ENCODE data around the gene EHD4. TPM values are rescaled to one million over a fixed set of nuclear protein-coding genes. Genes with fewer than 3 reads are reported as not detected.

EHD4 gene
- total and polyA plus RNA-seq, 2 donors (not counting 3 experiments of a cell fraction or from before 2014, with no cell fraction given) = 96.7 to 128 TPM

- dilution Hi-C loops (cut with MboI; ENCODE audit: extremely low pct_ligation_motif_present, low sequenced_read_pairs) (no loop called here), intact Hi-C loops (cut with micrococcal nuclease) (no loop called here)
- no peak for FAIRE-seq
- H3K4me2 ChIP-seq (ENCODE audit: insufficient read depth, low read length) = no peak overlapping the region
- H3K4me3 ChIP-seq (replicated peaks in 1 of 3; ENCODE audit: insufficient read depth in 1 of 3, low read depth in 1 of 3, low read length in 3 of 3) = no peak overlapping the region
- no peak overlapping the region for H2AFZ ChIP-seq (ENCODE audit: low read depth, low read length)
- peaks cover 11 to 29% of the 10 kb centered on the region in 2 experiments for H3K36me3 ChIP-seq (ENCODE audit: control insufficient read depth in 2 of 2, extremely low read depth in 1 of 2, insufficient read depth in 2 of 2, low read length in 2 of 2)
- H3K9me1 ChIP-seq (replicated peaks; ENCODE audit: control insufficient read depth, extremely low read depth, insufficient read depth, low read length) = no peaks in the 10 kb centered on the region
- CTCF ChIA-PET = no interaction called here
- H3K27me3 ChIP-seq (ENCODE audit: control insufficient read depth in 2 of 2, insufficient read depth in 2 of 2, low read length in 2 of 2) = no peaks in the 10 kb centered on the region
- peaks cover 16% of the 10 kb centered on the region for H3K4me1 ChIP-seq (ENCODE audit: control insufficient read depth, extremely low read depth, insufficient read depth, low read length)
- no peak for DNase-seq (ENCODE audit: low read depth, low spot score)
- H3K9me3 ChIP-seq (replicated peaks; ENCODE audit: control insufficient read depth, insufficient read depth, low read length) = no peaks in the 10 kb centered on the region
- no peaks in the 10 kb centered on the region for H4K20me1 ChIP-seq (replicated peaks; ENCODE audit: control insufficient read depth, extremely low read depth, insufficient read depth, low read length)
- no TSS peak for BruUV-seq (replicated peaks)
- POLR2A ChIA-PET = no interaction called here
- H3K79me2 ChIP-seq (ENCODE audit: control insufficient read depth, insufficient read depth, low read length) = no peaks in the 10 kb centered on the region
- H3K9ac ChIP-seq (replicated peaks; ENCODE audit: extremely low read depth, insufficient read depth, low read length) = no peak overlapping the region
- TF ChIP-seq MYC (IDR thresholded peaks at IDR 0.05; ENCODE audit: low read depth, low read length) = no peak
- no peak for TF ChIP-seq CTCF (IDR thresholded peaks at IDR 0.05; ENCODE audit: extremely low read depth in 1 of 2, insufficient read depth in 1 of 2, low read depth in 1 of 2, low read length in 2 of 2)
- TF ChIP-seq GATA2 (IDR thresholded peaks at IDR 0.05; ENCODE audit: insufficient read depth, insufficient read length, low read depth, low read length) = no peak
- no peak for TF ChIP-seq POLR2A (IDR thresholded peaks at IDR 0.05; ENCODE audit: low read depth, low read length)
- no peak for TF ChIP-seq EZH2 (IDR thresholded peaks at IDR 0.05; ENCODE audit: borderline replicate concordance, low read depth, low read length, severe bottlenecking)
- TF ChIP-seq FOS (IDR thresholded peaks at IDR 0.05; ENCODE audit: borderline replicate concordance, insufficient read depth, low read length) = no peak
- TF ChIP-seq JUN (IDR thresholded peaks at IDR 0.05; ENCODE audit: borderline replicate concordance, insufficient read depth, insufficient read length, low read depth) = no peak
- no peak for TF ChIP-seq POLR2AphosphoS5 (IDR thresholded peaks at IDR 0.05; ENCODE audit: insufficient read depth, low read depth, low read length)
- no peak for TF ChIP-seq MAX (IDR thresholded peaks at IDR 0.05; ENCODE audit: insufficient read depth, insufficient read length)
- no peak overlapping the region for H3K27ac ChIP-seq (ENCODE audit: insufficient read depth, low read depth, low read length)
These were observed 75.8 kb downstream of the EHD4 start for GRCh38 chr15:41896566-41896965.
